GM12874 (cell line): ENCODE data around the gene MARCHF10.

Experiments
- TF ChIP-seq, protein P1 (sequence below): IDR thresholded peaks from 2 replicates; pipeline ENCODE4 v1.5.1; 2011; ENCODE audit warnings: low read depth, mild to moderate bottlenecking, control low read depth, low read length, moderate library complexity; ENCODE audit not compliant: insufficient read depth

MARCHF10 gene

DNA sequence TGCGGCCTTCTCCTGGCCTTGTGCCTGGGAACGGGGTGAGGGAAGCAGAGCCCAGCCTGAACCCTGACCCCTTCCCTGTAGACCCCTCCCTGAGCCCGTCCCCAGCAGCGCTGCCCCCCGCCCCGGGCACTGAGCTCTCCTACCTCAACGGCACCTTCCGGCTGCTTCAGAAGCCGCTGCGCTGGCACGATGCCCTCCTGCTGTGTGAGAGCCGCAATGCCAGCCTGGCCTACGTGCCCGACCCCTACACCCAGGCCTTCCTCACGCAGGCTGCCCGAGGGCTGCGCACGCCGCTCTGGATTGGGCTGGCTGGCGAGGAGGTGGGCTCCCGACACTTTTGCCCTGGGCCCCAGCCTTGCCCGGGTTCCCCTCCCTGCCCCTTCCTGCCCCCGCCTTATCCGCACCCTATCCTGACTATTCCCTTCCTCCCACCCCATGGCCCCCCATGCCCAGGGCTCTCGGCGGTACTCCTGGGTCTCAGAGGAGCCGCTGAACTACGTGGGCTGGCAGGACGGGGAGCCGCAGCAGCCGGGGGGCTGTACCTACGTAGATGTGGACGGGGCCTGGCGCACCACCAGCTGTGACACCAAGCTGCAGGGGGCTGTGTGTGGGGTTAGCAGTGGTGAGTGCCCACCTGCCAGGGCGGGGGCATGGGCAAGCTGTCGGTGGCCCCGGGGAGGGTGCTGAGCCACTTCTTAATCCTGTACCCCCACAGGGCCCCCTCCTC is 118.5 kb downstream of the MARCHF10 start:
- TF ChIP-seq, protein P1, sequence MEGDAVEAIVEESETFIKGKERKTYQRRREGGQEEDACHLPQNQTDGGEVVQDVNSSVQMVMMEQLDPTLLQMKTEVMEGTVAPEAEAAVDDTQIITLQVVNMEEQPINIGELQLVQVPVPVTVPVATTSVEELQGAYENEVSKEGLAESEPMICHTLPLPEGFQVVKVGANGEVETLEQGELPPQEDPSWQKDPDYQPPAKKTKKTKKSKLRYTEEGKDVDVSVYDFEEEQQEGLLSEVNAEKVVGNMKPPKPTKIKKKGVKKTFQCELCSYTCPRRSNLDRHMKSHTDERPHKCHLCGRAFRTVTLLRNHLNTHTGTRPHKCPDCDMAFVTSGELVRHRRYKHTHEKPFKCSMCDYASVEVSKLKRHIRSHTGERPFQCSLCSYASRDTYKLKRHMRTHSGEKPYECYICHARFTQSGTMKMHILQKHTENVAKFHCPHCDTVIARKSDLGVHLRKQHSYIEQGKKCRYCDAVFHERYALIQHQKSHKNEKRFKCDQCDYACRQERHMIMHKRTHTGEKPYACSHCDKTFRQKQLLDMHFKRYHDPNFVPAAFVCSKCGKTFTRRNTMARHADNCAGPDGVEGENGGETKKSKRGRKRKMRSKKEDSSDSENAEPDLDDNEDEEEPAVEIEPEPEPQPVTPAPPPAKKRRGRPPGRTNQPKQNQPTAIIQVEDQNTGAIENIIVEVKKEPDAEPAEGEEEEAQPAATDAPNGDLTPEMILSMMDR, result no peak

GRCh38 chr17:62688398-62689160 is 119.5 kb downstream of the MARCHF10 start:
- TF ChIP-seq, protein P1, result no peak

DNA sequence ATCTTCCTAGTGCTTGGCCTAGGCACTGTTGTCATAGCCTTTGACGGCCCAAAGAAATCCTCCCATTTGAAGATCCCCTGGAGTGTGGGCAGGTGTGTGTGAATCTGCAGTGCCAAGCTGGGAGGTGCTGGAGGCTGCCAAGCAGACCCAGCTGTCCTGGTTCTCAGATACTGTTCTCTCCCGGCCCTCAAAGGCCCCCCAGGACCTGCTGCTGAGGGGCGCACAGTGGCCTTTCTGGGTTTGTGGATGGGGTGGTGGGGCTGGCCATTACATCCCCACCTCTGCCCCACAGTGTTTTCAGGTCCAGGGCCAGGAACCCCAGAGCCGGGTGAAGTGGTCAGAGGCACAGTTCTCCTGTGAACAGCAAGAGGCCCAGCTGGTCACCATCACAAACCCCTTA is 120.1 kb downstream of the MARCHF10 start:
- TF ChIP-seq, protein P1, result no peak

DNA sequence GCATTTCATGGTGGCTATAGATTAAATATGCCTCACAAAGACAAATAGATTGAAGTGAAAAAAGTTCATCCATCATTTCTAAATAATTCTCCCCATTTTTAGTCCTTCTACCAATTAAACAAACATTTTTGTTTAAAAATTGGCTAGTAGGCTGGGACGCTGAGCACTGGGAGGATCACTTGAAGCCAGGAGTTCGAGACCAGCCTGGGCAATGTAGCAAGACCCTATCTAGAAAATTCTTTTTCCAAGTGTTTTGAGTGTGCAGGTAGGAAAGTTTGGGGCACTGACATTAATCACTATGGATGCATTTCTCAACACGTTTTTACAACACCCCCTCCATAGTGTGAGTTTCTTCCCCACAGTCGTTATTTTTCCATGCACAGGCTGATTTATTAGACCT is 123.9 kb downstream of the MARCHF10 start:
- TF ChIP-seq, protein P1, result no peak

GRCh38 chr17:62681939-62682381 is 126.2 kb downstream of the MARCHF10 start:
- TF ChIP-seq, protein P1, result no peak

- TF ChIP-seq, protein P1, result no peak
Measured at GRCh38 chr17:62681061-62681938, 126.8 kb downstream of the MARCHF10 start.
